ENCODE results near the gene NVL.
"Not testable (repeated sequence)": the region's sequence is repeated elsewhere in the genome, so short reads cannot be mapped to it uniquely, and the experiment has no call there.

NVL gene

GRCh38 chr1:224217655-224218623 lies 112.0 kb downstream of the NVL start:
- WGBS, 2 experiments: 92 to 94% methylated on average over 11 of the region's 11 CpGs
- H3K9me3 ChIP-seq (ENCODE audit: control insufficient read depth, low read length): no peaks in the 10 kb centered on the region
- H3K4me3 ChIP-seq (ENCODE audit: insufficient read depth, low read depth, low read length): no peak overlapping the region
- no peaks in the 10 kb centered on the region for H3K36me3 ChIP-seq (ENCODE audit: control insufficient read depth, insufficient read depth, low read length)
- no peaks in the 10 kb centered on the region for H3K4me1 ChIP-seq (ENCODE audit: control insufficient read depth, insufficient read depth, low read length)
- no peak overlapping the region for H3K27ac ChIP-seq (ENCODE audit: insufficient read depth, low read depth, low read length, poor library complexity, severe bottlenecking)
- H3K27me3 ChIP-seq (ENCODE audit: control insufficient read depth, insufficient read depth, low read length, poor library complexity, severe bottlenecking): no peaks in the 10 kb centered on the region

- no peak overlapping the region for H3K4me3 ChIP-seq (ENCODE audit: insufficient read depth, low read depth, low read length)
- WGBS, 2 experiments: 93 to 96% methylated on average over 8 of the region's 8 CpGs
- H3K9me3 ChIP-seq (ENCODE audit: control insufficient read depth, low read length): no peaks in the 10 kb centered on the region
- no peak overlapping the region for H3K27ac ChIP-seq (ENCODE audit: insufficient read depth, low read depth, low read length, poor library complexity, severe bottlenecking)
- no peaks in the 10 kb centered on the region for H3K27me3 ChIP-seq (ENCODE audit: control insufficient read depth, insufficient read depth, low read length, poor library complexity, severe bottlenecking)
- no peaks in the 10 kb centered on the region for H3K36me3 ChIP-seq (ENCODE audit: control insufficient read depth, insufficient read depth, low read length)
- no peaks in the 10 kb centered on the region for H3K4me1 ChIP-seq (ENCODE audit: control insufficient read depth, insufficient read depth, low read length)
Measured at GRCh38 chr1:224216382-224216781, 113.6 kb downstream of the NVL start.

GRCh38 chr1:224213438-224214119 lies 116.4 kb downstream of the NVL start:
- Histone ChIP-seq H3K9me3 (ENCODE audit: control insufficient read depth, low read length) (no peaks in the 10 kb centered on the region), H3K27ac (ENCODE audit: insufficient read depth, low read depth, low read length, poor library complexity, severe bottlenecking) (no peak overlapping the region), H3K27me3 (ENCODE audit: control insufficient read depth, insufficient read depth, low read length, poor library complexity, severe bottlenecking) (no peaks in the 10 kb centered on the region), H3K4me3 (ENCODE audit: insufficient read depth, low read depth, low read length) (no peak overlapping the region), H3K4me1 (ENCODE audit: control insufficient read depth, insufficient read depth, low read length) (no peaks in the 10 kb centered on the region), H3K36me3 (ENCODE audit: control insufficient read depth, insufficient read depth, low read length) (no peaks in the 10 kb centered on the region)
- WGBS, 2 experiments: 58 to 64% methylated on average over 4 of the region's 4 CpGs

GRCh38 chr1:224212618-224213061 lies 117.3 kb downstream of the NVL start:
- WGBS, 2 experiments: 90 to 91% methylated on average over 13 of the region's 13 CpGs

GRCh38 chr1:224211206-224211962 lies 118.6 kb downstream of the NVL start:
- 89 to 98% methylated on average over 4 of the region's 4 CpGs for WGBS, 2 experiments
- no peaks in the 10 kb centered on the region for H3K4me1 ChIP-seq (ENCODE audit: control insufficient read depth, insufficient read depth, low read length)
- no peaks in the 10 kb centered on the region for H3K27me3 ChIP-seq (ENCODE audit: control insufficient read depth, insufficient read depth, low read length, poor library complexity, severe bottlenecking)
- H3K36me3 ChIP-seq (ENCODE audit: control insufficient read depth, insufficient read depth, low read length): no peaks in the 10 kb centered on the region
- H3K4me3 ChIP-seq (ENCODE audit: insufficient read depth, low read depth, low read length): no peak overlapping the region
- no peaks in the 10 kb centered on the region for H3K9me3 ChIP-seq (ENCODE audit: control insufficient read depth, low read length)
- H3K27ac ChIP-seq (ENCODE audit: insufficient read depth, low read depth, low read length, poor library complexity, severe bottlenecking): no peak overlapping the region

More at GRCh38 chr1:224212618-224213061, 117.3 kb downstream of the NVL start:
- H3K27ac ChIP-seq (ENCODE audit: insufficient read depth, low read depth, low read length, poor library complexity, severe bottlenecking): no peak overlapping the region
- no peak overlapping the region for H3K4me3 ChIP-seq (ENCODE audit: insufficient read depth, low read depth, low read length)
- no peaks in the 10 kb centered on the region for H3K36me3 ChIP-seq (ENCODE audit: control insufficient read depth, insufficient read depth, low read length)
- H3K27me3 ChIP-seq (ENCODE audit: control insufficient read depth, insufficient read depth, low read length, poor library complexity, severe bottlenecking): no peaks in the 10 kb centered on the region
- H3K9me3 ChIP-seq (ENCODE audit: control insufficient read depth, low read length): no peaks in the 10 kb centered on the region
- no peaks in the 10 kb centered on the region for H3K4me1 ChIP-seq (ENCODE audit: control insufficient read depth, insufficient read depth, low read length)

GRCh38 chr1:224205931-224206538 lies 123.9 kb downstream of the NVL start:
- H3K4me1 ChIP-seq (ENCODE audit: control insufficient read depth, insufficient read depth, low read length); H3K36me3 ChIP-seq (ENCODE audit: control insufficient read depth, insufficient read depth, low read length); H3K27me3 ChIP-seq (ENCODE audit: control insufficient read depth, insufficient read depth, low read length, poor library complexity, severe bottlenecking); H3K4me3 ChIP-seq (ENCODE audit: insufficient read depth, low read depth, low read length); H3K27ac ChIP-seq (ENCODE audit: insufficient read depth, low read depth, low read length, poor library complexity, severe bottlenecking); H3K9me3 ChIP-seq (ENCODE audit: control insufficient read depth, low read length): not testable (repeated sequence)
- WGBS, 2 experiments: 86 to 87% methylated on average over 10 of the region's 10 CpGs

- no peaks in the 10 kb centered on the region for H3K9me3 ChIP-seq (ENCODE audit: control insufficient read depth, low read length)
- no peak overlapping the region for H3K27ac ChIP-seq (ENCODE audit: insufficient read depth, low read depth, low read length, poor library complexity, severe bottlenecking)
- WGBS, 2 experiments: 74 to 77% methylated on average over 4 of the region's 4 CpGs
- H3K4me1 ChIP-seq (ENCODE audit: control insufficient read depth, insufficient read depth, low read length): peaks cover 7% of the 10 kb centered on the region
- no peaks in the 10 kb centered on the region for H3K36me3 ChIP-seq (ENCODE audit: control insufficient read depth, insufficient read depth, low read length)
- no peak overlapping the region for H3K4me3 ChIP-seq (ENCODE audit: insufficient read depth, low read depth, low read length)
- H3K27me3 ChIP-seq (ENCODE audit: control insufficient read depth, insufficient read depth, low read length, poor library complexity, severe bottlenecking): no peaks in the 10 kb centered on the region
Measured at GRCh38 chr1:224205438-224205840, 124.5 kb downstream of the NVL start.

GRCh38 chr1:224203243-224204016 lies 126.5 kb downstream of the NVL start:
- H3K9me3 ChIP-seq (ENCODE audit: control insufficient read depth, low read length): no peaks in the 10 kb centered on the region
- H3K36me3 ChIP-seq (ENCODE audit: control insufficient read depth, insufficient read depth, low read length): no peaks in the 10 kb centered on the region
- H3K4me3 ChIP-seq (ENCODE audit: insufficient read depth, low read depth, low read length): no peak overlapping the region
- peak overlapping the region; percentile 28 for H3K27ac ChIP-seq (ENCODE audit: insufficient read depth, low read depth, low read length, poor library complexity, severe bottlenecking)
- peaks cover 7% of the 10 kb centered on the region for H3K4me1 ChIP-seq (ENCODE audit: control insufficient read depth, insufficient read depth, low read length)
- H3K27me3 ChIP-seq (ENCODE audit: control insufficient read depth, insufficient read depth, low read length, poor library complexity, severe bottlenecking): no peaks in the 10 kb centered on the region
- WGBS, 2 experiments: 41 to 51% methylated on average over 7 to 8 of the region's 8 CpGs

- Histone ChIP-seq H3K27ac (ENCODE audit: insufficient read depth, low read depth, low read length, poor library complexity, severe bottlenecking) (no peak overlapping the region), H3K27me3 (ENCODE audit: control insufficient read depth, insufficient read depth, low read length, poor library complexity, severe bottlenecking) (no peaks in the 10 kb centered on the region), H3K4me3 (ENCODE audit: insufficient read depth, low read depth, low read length) (no peak overlapping the region), H3K4me1 (ENCODE audit: control insufficient read depth, insufficient read depth, low read length) (peaks cover 7% of the 10 kb centered on the region), H3K36me3 (ENCODE audit: control insufficient read depth, insufficient read depth, low read length) (no peaks in the 10 kb centered on the region), H3K9me3 (ENCODE audit: control insufficient read depth, low read length) (no peaks in the 10 kb centered on the region)
- 93 to 94% methylated on average over 4 of the region's 4 CpGs for WGBS, 2 experiments
Measured at GRCh38 chr1:224201853-224202252, 128.1 kb downstream of the NVL start.
